22Rv1 (cell line): ENCODE data around the gene TNK2.

ENCODE experiments used
- CTCF ChIP-seq: fragments of 450-650 bp; IDR thresholded peaks from 2 replicates; pipeline ENCODE4 v1.5.1; 2017; ENCODE audit warnings: mild to moderate bottlenecking
- ZFX ChIP-seq: fragments of 450-650 bp; IDR thresholded peaks from 2 replicates; pipeline ENCODE4 v1.6.1; 2017; ENCODE audit warnings: antibody characterized with exemption, borderline replicate concordance

GRCh38 chr3:195853996-195854395, 54.4 kb downstream of the TNK2 start:
- TF ChIP-seq CTCF (no peak), ZFX (no peak)
